Neural crest cell (in vitro differentiated cells): ENCODE measurements around the gene ARHGEF17. TPM values are rescaled to one million over a fixed set of nuclear protein-coding genes. Genes with fewer than 3 reads are reported as not detected.

Source experiments
- DNase-seq: peaks from one replicate; pipeline ENCODE4 v3.0.0; 2021; ENCODE audit warnings: low read depth, mixed read lengths, low spot score
- H3K27ac Mint-ChIP-seq: one replicate; pipeline ENCODE4 v1.8.0; 2021; ENCODE audit warnings: mild to moderate bottlenecking, mixed read lengths; ENCODE audit not compliant: unreplicated experiment
- H3K27me3 Mint-ChIP-seq: 2 replicates; pipeline ENCODE4 v1.8.0; 2021; ENCODE audit warnings: low read depth, mild to moderate bottlenecking, mixed read lengths
- H3K36me3 Mint-ChIP-seq: 2 replicates; pipeline ENCODE4 v1.8.0; 2021; ENCODE audit warnings: low read depth, mild to moderate bottlenecking, mixed read lengths
- H3K4me1 Mint-ChIP-seq: 2 replicates; pipeline ENCODE4 v1.8.0; 2021; ENCODE audit warnings: mixed read lengths
- H3K4me3 Mint-ChIP-seq: one replicate; pipeline ENCODE4 v1.8.0; 2021; ENCODE audit warnings: mild to moderate bottlenecking, mixed read lengths
- H3K9me3 Mint-ChIP-seq: 2 replicates; pipeline ENCODE4 v1.8.0; 2021; ENCODE audit warnings: mixed read lengths
- total RNA-seq: library from RNA; stranded (reverse); gene quantifications from 2 replicates; pipeline ENCODE4 v1.2.1, GENCODE V29; 2021
- TF ChIP-seq, protein P1 (sequence below): fragments of 200-600 bp; sonication (generic); conservative IDR thresholded peaks from 2 replicates; pipeline ENCODE4 v1.5.0; 2021; ENCODE audit warnings: antibody characterized with exemption, mild to moderate bottlenecking

Gene ARHGEF17
- total RNA-seq, 1 donor from 2014 or later: 55.7 TPM

DNA sequence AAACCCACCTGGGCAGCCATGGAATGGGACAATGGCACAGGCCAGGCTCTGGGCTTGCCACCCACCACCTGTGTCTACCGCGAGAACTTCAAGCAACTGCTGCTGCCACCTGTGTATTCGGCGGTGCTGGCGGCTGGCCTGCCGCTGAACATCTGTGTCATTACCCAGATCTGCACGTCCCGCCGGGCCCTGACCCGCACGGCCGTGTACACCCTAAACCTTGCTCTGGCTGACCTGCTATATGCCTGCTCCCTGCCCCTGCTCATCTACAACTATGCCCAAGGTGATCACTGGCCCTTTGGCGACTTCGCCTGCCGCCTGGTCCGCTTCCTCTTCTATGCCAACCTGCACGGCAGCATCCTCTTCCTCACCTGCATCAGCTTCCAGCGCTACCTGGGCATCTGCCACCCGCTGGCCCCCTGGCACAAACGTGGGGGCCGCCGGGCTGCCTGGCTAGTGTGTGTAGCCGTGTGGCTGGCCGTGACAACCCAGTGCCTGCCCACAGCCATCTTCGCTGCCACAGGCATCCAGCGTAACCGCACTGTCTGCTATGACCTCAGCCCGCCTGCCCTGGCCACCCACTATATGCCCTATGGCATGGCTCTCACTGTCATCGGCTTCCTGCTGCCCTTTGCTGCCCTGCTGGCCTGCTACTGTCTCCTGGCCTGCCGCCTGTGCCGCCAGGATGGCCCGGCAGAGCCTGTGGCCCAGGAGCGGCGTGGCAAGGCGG lies 11.4 kb upstream of the ARHGEF17 start:
- no peaks in the 10 kb centered on the region for H3K36me3 Mint-ChIP-seq
- H3K4me3 Mint-ChIP-seq: no peak overlapping the region
- no peak overlapping the region for H3K27ac Mint-ChIP-seq
- TF ChIP-seq, protein P1, sequence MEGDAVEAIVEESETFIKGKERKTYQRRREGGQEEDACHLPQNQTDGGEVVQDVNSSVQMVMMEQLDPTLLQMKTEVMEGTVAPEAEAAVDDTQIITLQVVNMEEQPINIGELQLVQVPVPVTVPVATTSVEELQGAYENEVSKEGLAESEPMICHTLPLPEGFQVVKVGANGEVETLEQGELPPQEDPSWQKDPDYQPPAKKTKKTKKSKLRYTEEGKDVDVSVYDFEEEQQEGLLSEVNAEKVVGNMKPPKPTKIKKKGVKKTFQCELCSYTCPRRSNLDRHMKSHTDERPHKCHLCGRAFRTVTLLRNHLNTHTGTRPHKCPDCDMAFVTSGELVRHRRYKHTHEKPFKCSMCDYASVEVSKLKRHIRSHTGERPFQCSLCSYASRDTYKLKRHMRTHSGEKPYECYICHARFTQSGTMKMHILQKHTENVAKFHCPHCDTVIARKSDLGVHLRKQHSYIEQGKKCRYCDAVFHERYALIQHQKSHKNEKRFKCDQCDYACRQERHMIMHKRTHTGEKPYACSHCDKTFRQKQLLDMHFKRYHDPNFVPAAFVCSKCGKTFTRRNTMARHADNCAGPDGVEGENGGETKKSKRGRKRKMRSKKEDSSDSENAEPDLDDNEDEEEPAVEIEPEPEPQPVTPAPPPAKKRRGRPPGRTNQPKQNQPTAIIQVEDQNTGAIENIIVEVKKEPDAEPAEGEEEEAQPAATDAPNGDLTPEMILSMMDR: no peak
- peaks cover 4% of the 10 kb centered on the region for H3K4me1 Mint-ChIP-seq
- H3K27me3 Mint-ChIP-seq: no peaks in the 10 kb centered on the region
- H3K9me3 Mint-ChIP-seq: no peaks in the 10 kb centered on the region
- no peak for DNase-seq

DNA sequence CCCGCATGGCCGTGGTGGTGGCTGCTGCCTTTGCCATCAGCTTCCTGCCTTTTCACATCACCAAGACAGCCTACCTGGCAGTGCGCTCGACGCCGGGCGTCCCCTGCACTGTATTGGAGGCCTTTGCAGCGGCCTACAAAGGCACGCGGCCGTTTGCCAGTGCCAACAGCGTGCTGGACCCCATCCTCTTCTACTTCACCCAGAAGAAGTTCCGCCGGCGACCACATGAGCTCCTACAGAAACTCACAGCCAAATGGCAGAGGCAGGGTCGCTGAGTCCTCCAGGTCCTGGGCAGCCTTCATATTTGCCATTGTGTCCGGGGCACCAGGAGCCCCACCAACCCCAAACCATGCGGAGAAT lies 10.9 kb upstream of the ARHGEF17 start:
- H3K36me3 Mint-ChIP-seq: no peaks in the 10 kb centered on the region
- no peaks in the 10 kb centered on the region for H3K9me3 Mint-ChIP-seq
- no peaks in the 10 kb centered on the region for H3K27me3 Mint-ChIP-seq
- no peak for DNase-seq
- H3K27ac Mint-ChIP-seq: no peak overlapping the region
- H3K4me3 Mint-ChIP-seq: no peak overlapping the region
- H3K4me1 Mint-ChIP-seq: peaks cover 1% of the 10 kb centered on the region
- TF ChIP-seq, protein P1: no peak

DNA sequence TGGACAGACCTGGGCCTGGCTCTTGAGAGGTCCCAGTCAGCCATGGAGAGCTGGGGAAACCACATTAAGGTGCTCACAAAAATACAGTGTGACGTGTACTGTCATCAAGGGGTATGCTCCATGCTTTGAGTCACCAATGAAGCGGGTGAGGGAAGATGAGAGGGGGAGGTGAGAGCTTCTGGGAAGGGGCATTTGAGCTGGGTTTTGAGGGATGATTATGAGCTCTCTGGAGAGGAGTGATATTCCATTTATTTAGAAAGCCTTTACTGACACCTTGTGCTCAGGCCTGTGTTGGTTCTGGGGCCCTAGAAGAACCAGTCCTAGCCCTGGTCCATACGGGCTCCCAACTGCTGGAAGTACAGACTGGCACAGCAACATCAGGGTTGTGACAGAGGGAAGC lies 10.4 kb upstream of the ARHGEF17 start:
- Mint-ChIP-seq H3K27me3 (no peaks in the 10 kb centered on the region), H3K4me1 (no peaks in the 10 kb centered on the region), H3K36me3 (no peaks in the 10 kb centered on the region), H3K9me3 (no peaks in the 10 kb centered on the region), H3K27ac (no peak overlapping the region), H3K4me3 (no peak overlapping the region)
- TF ChIP-seq, protein P1: no peak
- no peak for DNase-seq

DNA sequence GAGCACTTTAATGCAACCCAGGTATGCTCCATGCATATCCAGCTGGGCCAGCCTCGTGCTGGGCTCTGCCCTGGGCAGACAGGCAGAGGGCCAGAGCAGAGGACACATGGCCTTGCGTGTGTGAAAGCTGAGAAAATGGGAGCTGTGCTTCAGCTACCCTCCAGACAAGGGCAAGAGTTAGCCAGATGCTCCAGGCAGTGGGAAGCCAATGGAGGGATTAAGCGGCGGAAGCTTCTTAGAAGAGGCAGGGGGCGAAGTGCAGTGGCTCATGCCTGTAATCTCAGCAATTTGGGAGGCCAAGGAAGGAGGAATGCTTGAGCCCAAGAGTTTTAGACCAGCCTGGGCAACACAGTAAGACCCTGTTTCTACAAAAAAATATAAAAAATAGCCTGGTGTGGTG lies 9.8 kb upstream of the ARHGEF17 start:
- no peak for DNase-seq
- H3K27me3 Mint-ChIP-seq: no peaks in the 10 kb centered on the region
- H3K4me3 Mint-ChIP-seq: no peak overlapping the region
- TF ChIP-seq, protein P1: no peak
- H3K27ac Mint-ChIP-seq: peak overlapping the region; percentile 48
- no peaks in the 10 kb centered on the region for H3K9me3 Mint-ChIP-seq
- H3K36me3 Mint-ChIP-seq: no peaks in the 10 kb centered on the region
- no peaks in the 10 kb centered on the region for H3K4me1 Mint-ChIP-seq

DNA sequence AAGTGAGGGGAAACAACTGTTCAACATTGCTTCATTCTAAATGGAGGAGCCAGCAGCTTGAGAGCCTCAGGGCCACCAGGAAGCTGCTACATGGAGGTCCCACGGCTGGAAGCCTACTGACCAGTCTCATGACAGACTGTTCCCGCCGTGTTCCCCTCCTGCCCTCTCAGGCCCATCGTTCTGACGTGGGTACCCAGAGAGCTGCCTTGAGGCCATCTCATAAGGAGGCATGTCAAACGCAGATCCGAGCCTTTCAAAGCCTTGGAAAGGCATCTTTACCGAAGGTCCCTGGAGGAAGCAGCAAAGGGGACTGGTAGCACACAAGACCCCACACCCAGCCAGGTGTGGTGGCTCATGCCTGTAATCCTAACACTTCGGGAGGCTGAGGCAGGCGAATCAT lies 8.3 kb upstream of the ARHGEF17 start:
- no peak overlapping the region for H3K27ac Mint-ChIP-seq
- TF ChIP-seq, protein P1: no peak
- no peak for DNase-seq
- H3K9me3 Mint-ChIP-seq: no peaks in the 10 kb centered on the region
- H3K27me3 Mint-ChIP-seq: no peaks in the 10 kb centered on the region
- H3K4me3 Mint-ChIP-seq: no peak overlapping the region
- H3K36me3 Mint-ChIP-seq: no peaks in the 10 kb centered on the region
- H3K4me1 Mint-ChIP-seq: no peaks in the 10 kb centered on the region
